GM19397 (cell line): ENCODE results near the gene CIDEC.

ENCODE experiments used
- ATAC-seq: cut with Tn5 transposase; IDR thresholded peaks from one replicate; pipeline ENCODE4 v1.9.1; 2021; ENCODE audit warnings: mild to moderate bottlenecking, moderate library complexity; ENCODE audit not compliant: unreplicated experiment

CIDEC gene, protein sequence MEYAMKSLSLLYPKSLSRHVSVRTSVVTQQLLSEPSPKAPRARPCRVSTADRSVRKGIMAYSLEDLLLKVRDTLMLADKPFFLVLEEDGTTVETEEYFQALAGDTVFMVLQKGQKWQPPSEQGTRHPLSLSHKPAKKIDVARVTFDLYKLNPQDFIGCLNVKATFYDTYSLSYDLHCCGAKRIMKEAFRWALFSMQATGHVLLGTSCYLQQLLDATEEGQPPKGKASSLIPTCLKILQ

DNA sequence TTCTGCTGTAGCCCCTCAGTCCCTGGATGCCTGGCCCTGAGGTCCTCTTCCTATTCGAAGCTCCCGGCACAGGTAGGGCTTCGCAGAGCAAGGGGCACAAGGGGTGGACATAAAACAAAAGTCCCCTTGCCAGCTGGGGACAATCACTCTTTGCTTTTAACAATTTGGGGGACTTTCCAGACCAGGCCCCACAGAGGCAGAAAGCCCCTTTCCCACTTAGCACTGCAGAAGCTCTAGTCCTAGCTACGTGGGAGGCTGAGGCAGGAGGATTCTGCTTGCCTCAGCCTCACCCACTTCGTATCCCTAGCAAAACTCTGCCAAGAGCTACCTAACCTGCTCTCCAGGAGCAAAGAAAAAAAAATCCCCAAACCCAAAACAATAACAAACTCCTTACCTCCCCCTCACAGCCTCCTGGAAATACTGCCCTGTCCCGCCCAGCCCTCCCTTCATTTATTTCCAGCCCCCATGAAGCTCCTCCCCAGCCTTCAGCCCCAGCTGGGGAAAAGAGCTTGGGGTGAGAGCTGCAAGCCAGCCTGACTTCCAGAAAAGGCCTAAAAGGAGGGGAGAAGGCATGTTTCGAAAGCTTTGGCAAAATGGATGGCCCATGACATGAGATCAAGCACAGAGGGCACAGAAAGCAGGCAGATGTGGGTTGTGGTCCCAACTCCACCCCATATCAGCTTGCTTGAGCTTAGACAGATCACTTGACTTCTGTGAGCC lies at the start of gene CIDEC:
Gene CIDEC (minus strand): TSS at position 424 of the 720 bp plus-strand sequence. CDS start 1,767 bp downstream, outside the sequence.
- no peak for ATAC-seq

DNA sequence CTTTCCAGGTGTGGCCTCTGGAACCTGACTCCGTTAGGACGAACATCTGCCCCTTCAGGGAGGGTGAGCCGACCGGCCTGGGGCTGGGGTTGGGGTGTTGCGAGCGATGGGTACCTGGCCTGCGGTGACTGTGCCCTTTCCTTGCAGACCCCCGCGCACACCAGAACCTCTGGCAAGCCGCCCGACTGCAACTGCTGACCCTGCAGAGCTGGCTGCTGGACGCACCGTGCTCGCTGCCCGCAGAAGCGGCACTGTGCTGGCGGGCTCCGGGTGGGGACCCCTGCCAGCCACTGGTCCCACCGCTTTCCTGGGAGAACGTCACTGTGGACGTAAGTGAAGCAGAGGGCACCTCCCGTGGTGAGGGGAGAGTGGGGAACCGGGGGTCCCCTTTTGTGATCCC lies 48.1 kb upstream of the CIDEC start:
- ATAC-seq = no peak

- no peak for ATAC-seq
Observed at GRCh38 chr3:9918261-9919038, 38.4 kb upstream of the CIDEC start.

- no peak for ATAC-seq
Observed at GRCh38 chr3:9917820-9918219, 37.8 kb upstream of the CIDEC start.

DNA sequence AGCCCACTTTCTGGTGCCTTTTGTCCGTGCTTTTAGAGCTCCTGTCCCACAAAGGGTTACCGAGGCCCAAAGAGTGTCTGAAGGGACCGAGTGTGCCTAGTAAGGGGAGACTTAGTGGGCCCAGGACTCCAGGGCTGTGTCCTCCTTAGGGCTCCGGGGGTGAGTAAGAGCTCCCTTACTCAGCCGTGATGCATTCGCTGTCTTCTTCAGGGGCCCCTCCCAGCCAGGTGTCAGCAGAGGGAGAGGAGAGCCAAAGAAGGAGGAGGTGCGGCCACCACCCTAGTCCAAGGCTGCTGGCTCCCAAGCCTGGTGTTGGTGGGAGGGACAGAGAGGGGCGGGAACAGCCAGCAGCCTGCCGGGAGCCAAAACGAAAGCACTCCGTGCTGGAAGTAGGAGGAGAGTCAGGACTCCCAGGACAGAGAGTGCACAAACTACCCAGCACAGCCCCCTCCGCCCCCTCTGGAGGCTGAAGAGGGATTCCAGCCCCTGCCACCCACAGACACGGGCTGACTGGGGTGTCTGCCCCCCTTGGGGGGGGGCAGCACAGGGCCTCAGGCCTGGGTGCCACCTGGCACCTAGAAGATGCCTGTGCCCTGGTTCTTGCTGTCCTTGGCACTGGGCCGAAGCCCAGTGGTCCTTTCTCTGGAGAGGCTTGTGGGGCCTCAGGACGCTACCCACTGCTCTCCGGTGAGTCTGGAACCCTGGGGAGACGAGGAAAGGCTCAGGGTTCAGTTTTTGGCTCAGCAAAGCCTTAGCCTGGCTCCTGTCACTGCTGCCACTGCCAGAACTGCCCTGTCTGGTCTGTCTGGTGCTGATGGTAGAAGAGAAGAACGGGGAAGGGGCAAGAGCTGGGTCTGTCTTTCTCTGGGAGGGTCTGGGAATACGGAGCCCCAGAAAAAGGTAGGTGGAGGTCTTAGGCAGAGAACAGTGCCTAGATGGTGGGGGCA lies 37.0 kb upstream of the CIDEC start, which contains the start of gene IL17RC:
Gene IL17RC (plus strand): TSS at position 365 of the 947 bp plus-strand sequence. CDS start 218 bp downstream, at position 583.
- no peak for ATAC-seq

DNA sequence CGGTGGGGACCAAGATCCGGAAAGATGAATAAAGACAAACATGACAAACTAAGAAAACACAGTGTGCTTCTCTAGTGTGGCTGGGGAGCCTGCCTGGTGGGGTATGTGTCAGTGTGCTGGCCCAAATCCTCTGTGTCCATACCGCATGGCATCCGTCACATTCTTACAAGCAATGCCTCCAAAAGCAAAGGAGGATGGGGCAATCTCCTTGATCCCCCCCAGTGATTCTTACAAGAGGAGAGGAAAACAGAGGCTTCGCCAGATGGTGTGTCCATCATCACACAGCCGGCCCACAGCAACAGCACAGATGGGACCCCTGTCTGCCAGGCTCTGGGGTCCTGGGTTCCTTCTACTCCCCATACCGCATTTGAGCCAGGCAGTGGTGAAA lies 36.3 kb upstream of the CIDEC start:
- ATAC-seq = no peak

DNA sequence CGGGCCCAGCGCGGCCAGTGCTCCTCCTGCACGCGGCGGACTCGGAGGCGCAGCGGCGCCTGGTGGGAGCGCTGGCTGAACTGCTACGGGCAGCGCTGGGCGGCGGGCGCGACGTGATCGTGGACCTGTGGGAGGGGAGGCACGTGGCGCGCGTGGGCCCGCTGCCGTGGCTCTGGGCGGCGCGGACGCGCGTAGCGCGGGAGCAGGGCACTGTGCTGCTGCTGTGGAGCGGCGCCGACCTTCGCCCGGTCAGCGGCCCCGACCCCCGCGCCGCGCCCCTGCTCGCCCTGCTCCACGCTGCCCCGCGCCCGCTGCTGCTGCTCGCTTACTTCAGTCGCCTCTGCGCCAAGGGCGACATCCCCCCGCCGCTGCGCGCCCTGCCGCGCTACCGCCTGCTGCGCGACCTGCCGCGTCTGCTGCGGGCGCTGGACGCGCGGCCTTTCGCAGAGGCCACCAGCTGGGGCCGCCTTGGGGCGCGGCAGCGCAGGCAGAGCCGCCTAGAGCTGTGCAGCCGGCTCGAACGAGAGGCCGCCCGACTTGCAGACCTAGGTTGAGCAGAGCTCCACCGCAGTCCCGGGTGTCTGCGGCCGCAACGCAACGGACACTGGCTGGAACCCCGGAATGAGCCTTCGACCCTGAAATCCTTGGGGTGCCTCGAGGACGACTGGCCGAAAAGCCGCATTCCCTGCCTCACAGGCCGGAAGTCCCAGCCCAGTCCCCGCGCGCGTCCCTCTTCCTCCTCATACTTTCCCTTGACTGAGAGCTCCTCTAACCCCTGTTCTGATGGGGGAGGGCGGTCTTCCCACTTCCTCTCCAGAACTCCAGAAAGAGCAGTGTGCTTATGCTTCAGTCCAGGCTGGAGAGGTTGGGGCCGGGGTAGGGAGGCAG lies 35.4 kb upstream of the CIDEC start:
- peak; percentile 45 for ATAC-seq

- no peak for ATAC-seq
Observed at GRCh38 chr3:9914559-9915253, 34.7 kb upstream of the CIDEC start.

- no peak for ATAC-seq
Observed at GRCh38 chr3:9914011-9914410, 34.0 kb upstream of the CIDEC start.

- no peak for ATAC-seq
Observed at GRCh38 chr3:9913601-9914000, 33.5 kb upstream of the CIDEC start.

- no peak for ATAC-seq
Observed at GRCh38 chr3:9912294-9912935, 32.4 kb upstream of the CIDEC start.

GRCh38 chr3:9911863-9912262 lies 31.8 kb upstream of the CIDEC start:
- ATAC-seq = no peak

DNA sequence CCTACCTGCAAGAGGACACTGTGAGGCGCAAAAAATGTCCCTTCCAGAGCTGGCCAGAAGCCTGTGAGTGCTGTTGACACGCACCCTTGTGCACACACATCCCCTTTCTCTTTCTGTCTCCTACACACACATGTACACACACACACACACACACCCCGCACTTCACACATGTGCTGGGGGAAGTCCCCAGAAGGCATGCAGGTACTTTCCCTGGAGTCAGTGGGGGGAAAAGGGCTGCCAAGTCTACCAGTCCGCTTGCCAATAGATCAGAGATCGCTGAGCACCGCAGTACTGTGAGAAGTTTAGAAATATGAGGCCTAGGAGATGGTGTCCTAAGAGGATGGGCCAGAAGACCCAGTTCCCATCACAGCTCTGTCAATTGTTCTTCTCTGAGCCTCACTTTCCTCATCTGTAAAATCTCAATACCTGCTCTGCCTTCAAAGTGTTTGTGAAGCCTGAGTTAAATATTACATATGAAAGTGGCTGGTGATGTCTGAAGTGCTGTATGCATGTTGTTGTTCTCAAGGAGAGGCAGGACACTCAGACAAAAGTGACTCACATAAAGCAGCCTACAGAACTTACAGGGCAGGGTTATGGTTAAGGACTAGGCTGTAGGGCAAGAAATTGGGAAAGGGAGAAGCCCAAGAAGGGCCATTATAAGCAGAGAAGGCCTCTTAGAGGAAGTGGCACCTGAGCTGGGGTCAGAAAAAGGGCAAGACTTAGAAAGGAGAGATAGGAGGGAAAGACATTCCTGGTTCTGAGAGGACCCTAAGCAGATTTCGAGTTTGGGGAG lies 29.4 kb upstream of the CIDEC start:
- no peak for ATAC-seq

DNA sequence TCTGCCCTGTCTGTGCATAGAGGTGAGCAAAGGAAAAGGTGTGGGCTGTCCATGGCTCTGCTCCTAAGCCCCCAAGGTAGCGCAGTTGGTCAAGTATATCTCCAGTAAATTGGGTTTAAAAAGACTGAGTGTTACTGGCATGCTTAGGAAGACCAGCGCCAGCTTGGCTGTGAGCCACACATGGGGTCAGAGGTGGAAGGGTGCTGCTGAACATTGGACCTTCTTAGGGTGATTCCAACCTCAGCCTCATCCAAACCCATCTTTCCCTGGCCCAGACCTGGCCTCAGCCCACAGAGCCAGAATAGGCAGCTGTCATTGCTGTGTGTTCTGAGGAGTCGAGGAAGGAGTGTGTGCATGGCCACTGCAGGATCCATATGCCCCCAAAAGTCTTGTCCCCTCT lies 28.2 kb upstream of the CIDEC start:
- no peak for ATAC-seq

DNA sequence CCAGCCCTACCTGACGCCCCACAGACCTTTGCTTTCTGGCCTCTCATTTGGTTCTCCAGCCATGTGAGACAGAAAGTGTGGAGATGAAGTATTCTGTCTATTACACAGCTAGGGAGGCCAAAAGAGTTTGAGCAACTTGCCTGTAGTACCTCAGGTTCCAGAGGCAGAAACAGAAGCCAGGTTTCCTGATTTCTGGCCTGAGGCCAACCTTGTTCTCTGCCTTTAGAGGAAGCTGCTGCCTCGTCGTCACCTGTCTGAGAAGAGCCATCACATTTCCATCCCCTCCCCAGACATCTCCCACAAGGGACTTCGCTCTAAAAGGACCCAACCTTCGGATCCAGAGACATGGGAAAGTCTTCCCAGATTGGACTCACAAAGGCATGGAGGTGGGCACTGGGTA lies 26.4 kb upstream of the CIDEC start:
- ATAC-seq = no peak

DNA sequence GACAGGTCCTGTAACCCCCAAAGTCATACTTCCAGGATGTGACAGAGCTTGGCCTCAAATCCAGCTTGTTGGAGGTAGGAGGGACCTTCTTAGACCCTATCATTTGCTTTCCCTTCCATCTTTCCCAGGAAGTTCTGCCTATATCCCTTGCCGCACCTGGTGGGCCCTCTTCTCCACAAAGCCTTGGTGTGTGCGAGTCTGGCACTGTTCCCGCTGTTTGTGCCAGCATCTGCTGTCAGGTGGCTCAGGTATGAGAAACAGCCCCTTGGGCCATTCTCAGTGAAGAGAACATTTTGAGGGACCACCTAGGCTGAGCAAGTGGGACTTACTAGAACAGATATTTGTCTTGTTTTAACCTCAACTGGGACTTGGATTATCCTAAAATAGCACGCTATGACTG lies 23.9 kb upstream of the CIDEC start:
- no peak for ATAC-seq

- ATAC-seq = no peak
Observed at GRCh38 chr3:9903238-9903624, 23.2 kb upstream of the CIDEC start.
